ENCODE results near the gene PARS2.

PARS2 gene

GRCh38 chr1:54764133-54764921, at the start of gene PARS2:
Gene PARS2, minus strand, starts transcription at chr1:54764523. Its CDS starts 5,362 bp downstream, at chr1:54759161.
- H3K9me3 Mint-ChIP-seq: no peaks in the 10 kb centered on the region
- H3K36me3 Mint-ChIP-seq: no peaks in the 10 kb centered on the region
- peak; percentile 97 for DNase-seq
- CTCF ChIA-PET: interaction anchor here (4.2 kb wide), 1 partner anchor 36 kb away, joined by 20 read pairs; the partner anchor contains the start of gene TTC22
- H3K4me3 Mint-ChIP-seq: peak within 1 kb of the TSS; percentile 95
- H3K27me3 Mint-ChIP-seq: peaks cover 9% of the 10 kb centered on the region
- H3K27ac Mint-ChIP-seq: peak within 1 kb of the TSS; percentile 81
- H3K4me1 Mint-ChIP-seq: peaks cover 19% of the 10 kb centered on the region

- no peak for DNase-seq
- Mint-ChIP-seq H3K9me3 (no peaks in the 10 kb centered on the region), H3K27ac (no peak overlapping the region), H3K36me3 (no peaks in the 10 kb centered on the region), H3K4me1 (peaks cover 12% of the 10 kb centered on the region), H3K27me3 (peaks cover 2% of the 10 kb centered on the region), H3K4me3 (no peak overlapping the region)
- CTCF ChIA-PET: no interaction called here
These were observed 49.8 kb upstream of the PARS2 start for GRCh38 chr1:54814126-54814498.

GRCh38 chr1:54813485-54814125, 49.3 kb upstream of the PARS2 start:
- H3K4me1 Mint-ChIP-seq: peaks cover 12% of the 10 kb centered on the region
- CTCF ChIA-PET: no interaction called here
- no peaks in the 10 kb centered on the region for H3K27me3 Mint-ChIP-seq
- H3K4me3 Mint-ChIP-seq: no peak overlapping the region
- no peak for DNase-seq
- no peak overlapping the region for H3K27ac Mint-ChIP-seq
- H3K9me3 Mint-ChIP-seq: no peaks in the 10 kb centered on the region
- H3K36me3 Mint-ChIP-seq: no peaks in the 10 kb centered on the region

GRCh38 chr1:54812801-54813484, 48.6 kb upstream of the PARS2 start:
- H3K9me3 Mint-ChIP-seq: no peaks in the 10 kb centered on the region
- CTCF ChIA-PET: interaction anchor here (0.9 to 4.7 kb wide), 2 partner anchors 11 to 142 kb away, joined by 3 to 27 read pairs; no protein-coding TSS in a partner anchor
- DNase-seq: peak; percentile 43
- no peaks in the 10 kb centered on the region for H3K36me3 Mint-ChIP-seq
- H3K4me1 Mint-ChIP-seq: peaks cover 12% of the 10 kb centered on the region
- H3K4me3 Mint-ChIP-seq: no peak overlapping the region
- H3K27ac Mint-ChIP-seq: no peak overlapping the region
- H3K27me3 Mint-ChIP-seq: no peaks in the 10 kb centered on the region

- Mint-ChIP-seq H3K27ac (no peak overlapping the region), H3K36me3 (no peaks in the 10 kb centered on the region), H3K4me1 (peaks cover 20% of the 10 kb centered on the region), H3K9me3 (no peaks in the 10 kb centered on the region), H3K4me3 (no peak overlapping the region), H3K27me3 (no peaks in the 10 kb centered on the region)
- CTCF ChIA-PET: interaction anchor here (0.9 to 4.7 kb wide), 3 partner anchors 10 to 312 kb away, joined by 3 to 27 read pairs (median 14); no protein-coding TSS in a partner anchor
- no peak for DNase-seq
These were observed 47.7 kb upstream of the PARS2 start for GRCh38 chr1:54811739-54812655.

- no peak overlapping the region for H3K4me3 Mint-ChIP-seq
- peaks cover 26% of the 10 kb centered on the region for H3K4me1 Mint-ChIP-seq
- no peaks in the 10 kb centered on the region for H3K9me3 Mint-ChIP-seq
- CTCF ChIA-PET: interaction anchor here (0.7 to 4.7 kb wide), 6 partner anchors 9 to 312 kb away, joined by 3 to 27 read pairs (median 7); no protein-coding TSS in a partner anchor
- H3K36me3 Mint-ChIP-seq: no peaks in the 10 kb centered on the region
- DNase-seq: no peak
- no peak overlapping the region for H3K27ac Mint-ChIP-seq
- H3K27me3 Mint-ChIP-seq: no peaks in the 10 kb centered on the region
These were observed 46.7 kb upstream of the PARS2 start for GRCh38 chr1:54811066-54811465.

- Mint-ChIP-seq H3K36me3 (no peaks in the 10 kb centered on the region), H3K27ac (no peak overlapping the region), H3K4me1 (peaks cover 29% of the 10 kb centered on the region), H3K9me3 (no peaks in the 10 kb centered on the region), H3K27me3 (no peaks in the 10 kb centered on the region), H3K4me3 (no peak overlapping the region)
- CTCF ChIA-PET: interaction anchor here (0.6 to 4.7 kb wide), 8 partner anchors 9 to 949 kb away, joined by 3 to 27 read pairs (median 4); partner anchors contain the start of gene TTC22
- peak; percentile 80 for DNase-seq
These were observed 46.0 kb upstream of the PARS2 start for GRCh38 chr1:54810153-54810942.

GRCh38 chr1:54809496-54810074, 45.3 kb upstream of the PARS2 start:
- H3K9me3 Mint-ChIP-seq: no peaks in the 10 kb centered on the region
- H3K4me3 Mint-ChIP-seq: no peak overlapping the region
- peaks cover 36% of the 10 kb centered on the region for H3K4me1 Mint-ChIP-seq
- no peaks in the 10 kb centered on the region for H3K36me3 Mint-ChIP-seq
- CTCF ChIA-PET: interaction anchor here (0.6 to 4.7 kb wide), 9 partner anchors 8 to 949 kb away, joined by 3 to 27 read pairs (median 4); partner anchors contain the start of gene TTC22
- DNase-seq: no peak
- no peak overlapping the region for H3K27ac Mint-ChIP-seq
- no peaks in the 10 kb centered on the region for H3K27me3 Mint-ChIP-seq

- H3K4me1 Mint-ChIP-seq: peaks cover 46% of the 10 kb centered on the region
- DNase-seq: peak; percentile 15
- H3K36me3 Mint-ChIP-seq: no peaks in the 10 kb centered on the region
- CTCF ChIA-PET: interaction anchor here (0.7 to 4.7 kb wide), 3 partner anchors 10 to 309 kb away, joined by 3 to 27 read pairs (median 14); no protein-coding TSS in a partner anchor
- H3K27ac Mint-ChIP-seq: peak overlapping the region; percentile 43
- H3K4me3 Mint-ChIP-seq: no peak overlapping the region
- no peaks in the 10 kb centered on the region for H3K27me3 Mint-ChIP-seq
- no peaks in the 10 kb centered on the region for H3K9me3 Mint-ChIP-seq
These were observed 44.3 kb upstream of the PARS2 start for GRCh38 chr1:54808443-54809207.

GRCh38 chr1:54807756-54808155, 43.4 kb upstream of the PARS2 start:
- H3K27ac Mint-ChIP-seq: no peak overlapping the region
- peaks cover 45% of the 10 kb centered on the region for H3K4me1 Mint-ChIP-seq
- no peak for DNase-seq
- no peaks in the 10 kb centered on the region for H3K36me3 Mint-ChIP-seq
- H3K27me3 Mint-ChIP-seq: no peaks in the 10 kb centered on the region
- H3K9me3 Mint-ChIP-seq: no peaks in the 10 kb centered on the region
- CTCF ChIA-PET: interaction anchor here (1.0 to 1.3 kb wide), 2 partner anchors 135 to 308 kb away, joined by 4 to 5 read pairs; no protein-coding TSS in a partner anchor
- H3K4me3 Mint-ChIP-seq: no peak overlapping the region

GRCh38 chr1:54806931-54807611, 42.7 kb upstream of the PARS2 start:
- CTCF ChIA-PET: interaction anchor here (0.6 to 1.4 kb wide), 6 partner anchors 8 to 733 kb away, joined by 3 to 5 read pairs (median 3); no protein-coding TSS in a partner anchor
- H3K27ac Mint-ChIP-seq: no peak overlapping the region
- H3K4me3 Mint-ChIP-seq: no peak overlapping the region
- no peaks in the 10 kb centered on the region for H3K36me3 Mint-ChIP-seq
- H3K4me1 Mint-ChIP-seq: peaks cover 45% of the 10 kb centered on the region
- DNase-seq: peak; percentile 40
- H3K9me3 Mint-ChIP-seq: no peaks in the 10 kb centered on the region
- no peaks in the 10 kb centered on the region for H3K27me3 Mint-ChIP-seq
